ENCODE results near the gene HMGCL. TPM values are rescaled to one million over a fixed set of nuclear protein-coding genes. Genes with fewer than 3 reads are reported as not detected.
"Not testable (repeated sequence)": the region's sequence is repeated elsewhere in the genome, so short reads cannot be mapped to it uniquely, and the experiment has no call there.

Gene HMGCL
- total RNA-seq, 8 experiments from 2014 or later = 26.9 to 58.0 (median 42.2) TPM

DNA sequence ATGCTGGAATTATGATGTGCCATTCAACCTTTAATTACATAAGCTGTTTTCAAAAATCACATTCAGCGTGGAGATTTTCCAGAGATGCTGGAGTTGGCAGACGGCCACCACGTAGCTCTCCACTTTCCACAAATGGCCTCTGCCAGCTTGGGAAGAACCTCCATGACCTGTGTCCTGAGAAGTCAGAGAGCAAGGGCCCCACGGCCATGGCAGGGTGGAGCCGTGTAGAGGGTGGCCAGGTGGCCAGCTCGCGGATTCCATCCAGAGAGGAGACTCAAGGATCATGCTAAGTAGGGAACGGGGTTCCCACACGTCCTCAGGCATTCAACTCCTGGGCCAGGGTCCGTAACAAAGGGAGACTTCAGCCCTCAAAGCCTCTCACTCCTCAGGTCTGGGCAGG, 23.4 kb downstream of the HMGCL start:
- Histone ChIP-seq H3K4me3 (peak overlapping the region in 1 of 5 donors; percentile 91), H3K27ac (no peak overlapping the region), H3K4me1 (replicated peaks in 1 of 2) (peaks cover 14% of the 10 kb centered on the region in 2 donors)
- ATAC-seq (replicated peaks in 6 of 8) = no peak
- WGBS, 10 experiments = 20 to 100% (median 58%) methylated on average over 1 to 10 of the region's 10 CpGs; no CpG with 5 or more reads in 3 of the 10 experiments
- in situ Hi-C loops (cut with MboI; ENCODE audit: low pct_unique_long_range_greater_than_20kb in 2 of 9, low sequenced_read_pairs in 9 of 9, unreplicated experiment in 9 of 9) = no loop called here

DNA sequence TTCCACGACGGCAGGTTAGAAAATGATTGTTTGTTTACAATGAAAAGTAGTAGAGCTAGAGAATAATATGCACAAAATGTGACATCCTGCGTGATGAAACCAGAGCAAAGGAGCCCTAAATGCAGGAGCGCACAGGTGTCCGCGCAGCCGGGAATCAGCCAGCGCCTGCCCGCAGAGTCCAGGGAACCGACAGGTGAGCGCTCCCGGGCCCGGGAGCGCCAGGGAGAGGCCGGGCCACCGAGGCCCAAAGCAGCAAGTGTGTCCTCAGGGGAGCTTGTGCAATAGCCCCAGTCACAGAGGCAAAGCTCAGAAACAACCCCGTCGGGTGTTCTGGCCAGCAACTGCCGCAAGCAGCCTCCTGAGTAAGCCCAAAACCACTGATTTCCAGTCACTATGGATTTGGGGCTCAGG, 23.9 kb downstream of the HMGCL start:
- peak overlapping the region; percentile 69 to 82 for H3K27ac ChIP-seq
- peaks cover 14% of the 10 kb centered on the region in 2 donors for H3K4me1 ChIP-seq (replicated peaks in 1 of 2)
- 0 to 72% (median 29%) methylated on average over 2 to 17 of the region's 19 CpGs; no CpG with 5 or more reads in 1 of the 10 experiments for WGBS, 10 experiments
- ATAC-seq (replicated peaks in 6 of 8) = no peak
- peak overlapping the region; percentile 60 to 91 (median 64) for H3K4me3 ChIP-seq
- in situ Hi-C loops (cut with MboI; ENCODE audit: low pct_unique_long_range_greater_than_20kb in 2 of 9, low sequenced_read_pairs in 9 of 9, unreplicated experiment in 9 of 9) = no loop called here

DNA sequence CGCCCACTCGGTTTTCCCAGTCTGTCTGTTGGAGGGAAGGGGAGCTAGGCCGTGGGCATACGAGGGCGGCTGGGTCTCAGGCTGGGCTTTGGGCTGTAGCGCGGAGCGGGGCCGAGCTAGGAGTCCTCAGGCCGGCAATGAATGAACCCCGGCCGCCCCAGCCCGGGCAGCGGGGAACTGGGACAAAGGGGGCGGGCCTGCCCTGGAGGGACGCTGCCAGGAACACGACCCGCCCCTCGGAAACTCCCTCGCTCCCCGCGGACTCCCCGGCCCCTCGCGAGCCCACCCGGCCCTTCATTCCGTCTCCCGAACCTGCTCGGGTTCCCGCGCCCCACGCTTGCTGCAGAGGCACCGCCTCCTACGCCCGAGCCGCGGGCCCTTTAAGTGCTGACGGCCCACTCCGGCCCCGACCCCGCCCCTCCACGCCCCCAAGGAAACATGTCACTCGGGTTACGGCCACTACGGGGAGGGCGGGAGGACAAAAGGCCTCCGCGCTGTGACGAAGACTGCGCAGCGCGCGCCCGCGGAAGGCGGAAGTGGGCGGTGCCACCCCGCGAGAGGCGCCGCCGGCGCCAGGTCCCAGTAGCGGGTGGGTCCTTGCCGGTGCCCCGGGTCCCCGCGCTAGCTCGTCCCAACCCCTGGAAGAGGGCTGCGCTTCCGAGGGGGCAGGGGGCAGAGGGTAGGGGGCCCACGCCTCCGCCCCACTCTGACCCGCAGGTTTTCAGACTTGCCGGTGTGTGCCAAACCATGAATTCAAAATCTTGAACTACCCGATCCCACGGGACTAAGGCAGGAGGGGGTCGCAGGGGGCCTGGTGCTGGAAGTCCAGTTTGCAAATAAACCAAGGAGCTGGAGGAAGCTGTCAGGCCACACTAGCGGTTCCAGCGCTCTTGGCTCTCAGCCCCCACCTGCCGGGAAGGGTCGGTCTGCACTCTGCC, 24.6 kb downstream of the HMGCL start, which contains the start of gene GALE:
Gene GALE, minus strand, starts transcription at position 355 of the 938 bp plus-strand sequence. CDS start 1,747 bp downstream, outside the sequence.
- 0 to 2% (median 0%) methylated on average over 1 to 15 of the region's 82 CpGs; no CpG with 5 or more reads in 3 of the 10 experiments for WGBS, 10 experiments
- peaks cover 14% of the 10 kb centered on the region in 2 donors for H3K4me1 ChIP-seq (replicated peaks in 1 of 2)
- H3K27ac ChIP-seq = peak within 1 kb of the TSS; percentile 70 to 82
- ATAC-seq (replicated peaks in 6 of 8) = peak; percentile 78 to 87 (median 84)
- in situ Hi-C loops (cut with MboI; ENCODE audit: low pct_unique_long_range_greater_than_20kb in 2 of 9, low sequenced_read_pairs in 9 of 9, unreplicated experiment in 9 of 9) = no loop called here
- peak within 1 kb of the TSS; percentile 60 to 91 (median 64) for H3K4me3 ChIP-seq

DNA sequence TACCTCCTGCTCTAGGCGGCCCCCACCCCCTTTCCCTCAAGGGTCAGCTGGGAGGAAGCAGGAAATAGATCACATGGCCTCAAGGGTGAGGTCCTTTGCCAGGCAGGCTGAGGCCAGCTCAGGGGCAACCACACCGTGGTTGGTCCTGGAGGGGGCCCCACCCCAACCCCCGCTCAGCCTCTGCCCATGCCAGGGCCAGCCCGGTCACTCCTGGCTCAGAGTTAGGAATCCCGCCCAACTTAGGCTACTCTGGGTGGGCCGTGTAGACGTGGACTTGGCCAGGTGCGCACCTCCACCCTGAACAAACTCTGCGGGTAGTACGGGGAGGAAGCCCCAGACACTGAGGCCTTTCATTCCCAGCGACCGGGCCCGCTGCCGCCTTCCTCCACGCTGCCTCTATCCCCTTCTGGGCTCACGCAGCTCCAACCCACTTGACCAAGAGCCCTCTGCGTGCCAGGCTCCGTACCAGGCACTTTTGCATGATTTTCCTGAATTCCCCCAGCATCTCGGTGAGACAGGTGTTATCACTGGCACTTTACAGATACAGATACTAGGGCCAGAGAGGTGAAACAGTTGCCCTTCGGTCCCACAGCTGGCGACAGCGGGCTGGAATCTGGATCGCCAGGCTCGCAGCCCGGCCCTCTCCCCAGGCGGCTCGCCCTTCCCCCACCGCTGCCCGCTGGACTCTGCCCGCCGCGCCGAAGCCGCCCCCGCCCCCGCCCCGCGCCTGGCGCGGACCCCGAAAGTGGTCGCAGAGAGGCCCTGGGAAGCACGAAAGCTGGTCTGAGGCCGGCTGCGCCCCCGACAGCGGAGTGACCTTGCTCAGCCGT, 25.4 kb downstream of the HMGCL start:
- peak; percentile 18 to 43 (median 28) for ATAC-seq (replicated peaks in 6 of 8)
- 0 to 60% (median 6%) methylated on average over 1 to 19 of the region's 48 CpGs; no CpG with 5 or more reads in 4 of the 10 experiments for WGBS, 10 experiments
- peaks cover 14% of the 10 kb centered on the region in 2 donors for H3K4me1 ChIP-seq (replicated peaks in 1 of 2)
- peak overlapping the region; percentile 67 to 70 for H3K27ac ChIP-seq
- in situ Hi-C loops (cut with MboI; ENCODE audit: low pct_unique_long_range_greater_than_20kb in 2 of 9, low sequenced_read_pairs in 9 of 9, unreplicated experiment in 9 of 9) = no loop called here
- H3K4me3 ChIP-seq = peak overlapping the region; percentile 60 to 91 (median 64)

DNA sequence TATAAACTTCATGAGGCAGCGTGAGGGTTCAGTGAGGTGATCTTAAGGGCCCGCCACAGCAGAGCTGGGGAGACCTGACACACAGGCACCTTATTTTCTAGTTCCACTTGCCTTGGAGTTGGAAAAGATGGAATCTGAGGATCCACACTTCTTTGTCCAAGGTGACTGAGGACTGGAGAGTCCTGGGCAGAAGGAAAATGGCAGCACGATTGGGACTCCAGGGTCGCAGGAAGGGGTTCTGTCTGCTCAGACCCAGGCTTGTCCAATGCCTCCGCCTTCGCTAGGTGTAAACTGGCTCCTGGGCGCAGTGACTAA, 26.0 kb downstream of the HMGCL start:
- ATAC-seq (replicated peaks in 6 of 8) = no peak
- Histone ChIP-seq H3K4me3 (peak overlapping the region; percentile 60 to 91 (median 64)), H3K4me1 (replicated peaks in 1 of 2) (peaks cover 14% of the 10 kb centered on the region in 2 donors), H3K27ac (no peak overlapping the region)
- in situ Hi-C loops (cut with MboI; ENCODE audit: low pct_unique_long_range_greater_than_20kb in 2 of 9, low sequenced_read_pairs in 9 of 9, unreplicated experiment in 9 of 9) = no loop called here
- 61 to 100% (median 78%) methylated on average over 1 to 4 of the region's 7 CpGs; no CpG with 5 or more reads in 4 of the 10 experiments for WGBS, 10 experiments

DNA sequence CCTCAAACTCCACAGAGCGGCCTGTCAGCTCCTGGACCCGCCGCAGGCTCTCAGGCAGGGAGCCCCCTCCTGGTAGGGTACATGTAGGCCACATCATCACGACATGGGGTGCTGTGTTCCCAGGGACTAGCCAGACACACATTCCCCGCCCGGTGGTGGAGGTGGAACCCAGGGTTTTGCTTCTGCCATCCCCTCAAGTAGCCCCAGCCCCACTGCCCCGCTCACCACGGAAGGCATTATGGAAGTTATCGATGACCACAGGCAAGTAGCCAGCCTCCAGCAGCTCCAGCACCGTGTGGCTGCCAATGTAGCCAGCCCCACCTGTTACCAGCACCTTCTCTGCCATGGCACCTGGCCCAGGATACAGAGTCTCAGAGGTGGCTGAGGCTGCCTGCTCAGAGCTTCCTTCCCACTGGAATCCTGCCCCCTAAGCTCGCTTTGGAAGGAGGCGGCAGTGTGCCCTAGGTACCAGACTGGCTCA, 26.5 kb downstream of the HMGCL start:
- Histone ChIP-seq H3K4me1 (replicated peaks in 1 of 2) (peaks cover 14% of the 10 kb centered on the region in 2 donors), H3K27ac (no peak overlapping the region), H3K4me3 (peak overlapping the region in 1 of 5 donors; percentile 91)
- no peak for ATAC-seq (replicated peaks in 6 of 8)
- in situ Hi-C loops (cut with MboI; ENCODE audit: low pct_unique_long_range_greater_than_20kb in 2 of 9, low sequenced_read_pairs in 9 of 9, unreplicated experiment in 9 of 9) = no loop called here
- 80 to 100% (median 100%) methylated on average over 1 to 3 of the region's 12 CpGs; no CpG with 5 or more reads in 5 of the 10 experiments for WGBS, 10 experiments

DNA sequence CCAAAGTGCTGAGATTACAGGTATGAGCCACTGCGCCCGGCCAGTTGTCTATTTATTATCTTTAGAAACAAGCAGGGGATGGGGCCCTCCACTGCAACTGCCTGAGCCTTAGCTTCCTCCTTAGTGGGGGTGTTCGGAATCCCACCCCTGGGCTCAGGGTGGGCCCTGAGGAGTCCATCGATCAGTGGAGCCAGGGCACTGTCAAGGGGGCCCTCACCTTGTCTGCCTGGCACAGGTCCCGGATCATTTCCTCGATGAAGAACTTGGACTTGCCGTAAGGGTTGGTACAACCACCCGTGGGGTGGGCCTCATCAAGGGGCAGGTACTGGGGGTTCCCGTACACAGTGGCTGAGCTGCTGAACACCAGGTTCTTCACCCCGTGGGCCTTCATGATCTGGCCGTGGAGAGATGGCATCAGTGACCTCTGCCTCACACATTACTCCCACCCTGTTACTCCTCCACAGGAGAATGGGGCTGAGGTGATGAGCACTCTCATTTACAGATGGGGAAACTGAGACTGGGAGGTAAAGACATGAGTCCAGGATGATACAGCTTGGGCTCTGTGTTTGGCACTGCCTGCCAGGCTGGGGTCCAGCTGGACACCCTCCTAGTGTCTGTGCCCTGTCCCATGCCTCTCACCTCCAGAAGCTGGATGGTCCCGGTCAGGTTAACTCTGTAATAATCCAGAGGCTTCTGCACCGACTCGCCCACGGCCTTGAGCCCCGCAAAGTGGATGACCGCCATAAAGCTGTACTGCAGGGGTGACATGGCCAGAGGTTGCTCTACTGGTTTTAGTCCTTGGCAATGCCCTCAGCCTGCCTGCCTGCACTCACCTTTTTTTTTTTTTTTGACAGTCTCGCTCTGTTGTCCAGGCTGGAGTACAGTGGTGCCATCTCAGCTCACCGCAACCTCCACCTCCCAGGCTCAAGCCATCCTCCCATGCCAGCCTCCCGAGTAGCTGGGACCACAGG, 27.5 kb downstream of the HMGCL start:
- H3K27ac ChIP-seq = no peak overlapping the region
- no peak for ATAC-seq (replicated peaks in 6 of 8)
- peaks cover 22 to 24% of the 10 kb centered on the region in 2 donors for H3K4me1 ChIP-seq (replicated peaks in 1 of 2)
- 67 to 100% (median 94%) methylated on average over 2 to 18 of the region's 20 CpGs; no CpG with 5 or more reads in 2 of the 10 experiments for WGBS, 10 experiments
- in situ Hi-C loops (cut with MboI; ENCODE audit: low pct_unique_long_range_greater_than_20kb in 2 of 9, low sequenced_read_pairs in 9 of 9, unreplicated experiment in 9 of 9) = no loop called here
- H3K4me3 ChIP-seq = no peak overlapping the region

DNA sequence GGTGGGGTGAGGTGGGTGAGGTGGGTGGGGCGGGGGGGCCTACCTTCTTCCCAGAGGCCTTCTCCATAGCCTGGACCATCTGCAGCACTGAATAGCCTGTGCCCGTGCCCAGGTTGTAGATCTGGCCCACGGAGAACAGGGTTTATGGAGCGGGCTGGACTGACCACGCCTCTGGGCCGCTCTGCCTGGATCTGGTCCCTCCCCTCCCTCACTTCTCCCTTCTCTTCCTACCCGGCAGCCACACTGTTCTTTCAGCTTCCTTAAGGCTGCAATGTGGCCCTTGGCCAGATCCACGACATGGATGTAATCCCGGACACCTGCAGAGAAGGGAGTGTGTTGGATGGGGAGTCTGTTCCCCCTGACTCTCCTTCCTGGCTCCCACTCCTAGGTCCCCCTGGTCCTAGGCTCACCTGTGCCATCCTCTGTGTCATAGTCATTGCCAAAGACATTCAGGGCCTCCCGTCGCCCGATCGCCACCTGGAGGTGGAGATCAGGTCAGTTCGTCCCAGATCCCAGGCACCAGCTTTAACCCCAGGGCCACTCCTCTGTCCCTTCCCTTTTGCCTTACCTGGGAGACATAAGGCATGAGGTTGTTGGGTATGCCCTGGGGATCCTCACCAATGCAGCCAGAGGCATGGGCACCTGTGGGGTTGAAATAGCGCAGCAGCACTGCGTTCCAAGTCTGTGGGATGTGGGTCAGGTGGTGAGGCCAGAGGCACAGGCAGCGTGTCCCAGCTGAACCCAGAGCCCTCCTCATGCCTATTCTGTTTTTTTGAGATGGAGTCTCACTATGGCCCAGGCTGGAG, 28.6 kb downstream of the HMGCL start:
- 17 to 97% (median 93%) methylated on average over 3 to 12 of the region's 17 CpGs; no CpG with 5 or more reads in 5 of the 10 experiments for WGBS, 10 experiments
- no peak for ATAC-seq (replicated peaks in 6 of 8)

DNA sequence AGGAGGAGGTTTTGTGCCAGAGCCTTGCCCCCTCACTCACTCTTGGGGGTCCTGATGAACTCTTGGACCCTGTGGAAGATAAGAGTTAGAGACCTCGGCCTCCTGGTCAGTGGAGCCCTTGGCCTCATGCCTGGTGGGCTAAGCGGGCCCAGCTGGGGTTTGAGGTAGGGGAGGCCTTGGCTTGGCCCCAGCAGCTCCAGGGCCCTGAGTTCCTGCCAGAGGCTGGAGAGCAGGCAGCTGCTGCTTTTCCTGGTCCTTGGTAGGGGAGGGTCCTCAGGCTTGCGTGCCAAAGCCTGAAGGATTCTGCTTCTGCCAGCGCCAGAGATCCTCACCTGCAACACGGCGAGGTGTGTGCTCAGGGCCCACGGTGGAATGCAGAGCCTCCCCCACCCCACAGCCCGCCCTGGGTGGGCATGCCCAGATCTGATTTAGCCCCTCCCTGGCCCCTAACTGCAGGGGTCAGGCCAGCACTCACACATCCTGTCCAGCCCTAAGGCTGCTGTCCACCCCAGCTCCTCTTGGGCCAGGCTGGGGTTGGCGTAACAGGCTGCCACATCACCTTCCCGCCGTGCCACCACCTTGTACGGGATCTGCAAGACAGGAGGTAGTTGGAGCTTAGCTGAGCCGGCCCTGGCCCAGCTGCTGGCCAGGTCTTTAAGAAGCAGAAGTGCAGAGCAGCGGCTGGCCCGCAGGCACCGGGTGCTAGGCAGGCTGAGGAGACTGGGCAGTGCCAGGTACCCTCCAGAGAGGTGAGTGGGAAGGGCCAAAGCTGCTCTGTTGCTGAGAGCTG, 29.4 kb downstream of the HMGCL start:
- Histone ChIP-seq H3K27ac (no peak overlapping the region), H3K4me3 (no peak overlapping the region), H3K4me1 (replicated peaks in 1 of 2) (peaks cover 24 to 26% of the 10 kb centered on the region in 2 donors)
- no peak for ATAC-seq (replicated peaks in 6 of 8)
- in situ Hi-C loops (cut with MboI; ENCODE audit: low pct_unique_long_range_greater_than_20kb in 2 of 9, low sequenced_read_pairs in 9 of 9, unreplicated experiment in 9 of 9) = no loop called here
- WGBS, 10 experiments = 80 to 86% methylated on average over 1 to 7 of the region's 16 CpGs; no CpG with 5 or more reads in 8 of the 10 experiments

More for the DNA sequence above, 28.6 kb downstream of the HMGCL start:
- H3K4me3 ChIP-seq = no peak overlapping the region
- H3K4me1 ChIP-seq (replicated peaks in 1 of 2) = peaks cover 28% of the 10 kb centered on the region in 2 donors
- no peak overlapping the region for H3K27ac ChIP-seq
- in situ Hi-C loops (cut with MboI; ENCODE audit: low pct_unique_long_range_greater_than_20kb in 2 of 9, low sequenced_read_pairs in 9 of 9, unreplicated experiment in 9 of 9) = no loop called here

DNA sequence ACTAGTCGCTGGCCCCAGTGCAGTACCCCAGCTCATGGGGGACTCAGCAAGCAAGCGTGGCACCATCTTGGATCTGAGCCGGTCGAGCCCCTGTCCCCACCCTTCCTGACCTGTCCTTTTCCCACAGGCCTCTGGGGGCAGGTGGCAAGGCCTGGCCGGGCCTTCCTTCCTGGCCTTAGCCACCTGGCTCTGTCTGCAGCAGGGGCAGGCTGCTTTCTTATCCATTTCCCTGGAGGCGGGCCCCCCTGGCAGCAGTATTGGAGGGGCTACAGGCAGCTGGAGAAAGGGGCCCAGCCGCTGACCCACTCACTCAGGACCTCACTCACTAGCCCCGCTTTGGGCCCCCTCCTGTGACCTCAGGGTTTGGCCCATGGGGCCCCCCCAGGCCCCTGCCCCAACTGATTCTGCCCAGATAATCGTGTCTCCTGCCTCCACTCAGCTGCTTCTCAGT, 30.5 kb downstream of the HMGCL start:
- in situ Hi-C loops (cut with MboI; ENCODE audit: low pct_unique_long_range_greater_than_20kb in 2 of 9, low sequenced_read_pairs in 9 of 9, unreplicated experiment in 9 of 9); H3K27ac ChIP-seq; H3K4me3 ChIP-seq; ATAC-seq (replicated peaks in 6 of 8): not testable (repeated sequence)
- H3K4me1 ChIP-seq (replicated peaks in 1 of 2) = peaks cover 30 to 31% of the 10 kb centered on the region in 2 donors
- 100% methylated on average over 1 to 2 of the region's 9 CpGs; no CpG with 5 or more reads in 8 of the 10 experiments for WGBS, 10 experiments
